NOMO-1 (cell line): ENCODE data around the gene POLR2H.
A peak's percentile ranks its signal among the peaks of the same experiment; 100 is the strongest.
"Not testable (repeated sequence)": the region's sequence is repeated elsewhere in the genome, so short reads cannot be mapped to it uniquely, and the experiment has no call there.

Experiments
- DNase-seq, 2 experiments: peaks; one replicate each; lab custom pipeline; 2025; ENCODE audit not compliant: unreplicated experiment in 2 of 2; lab: John Stamatoyannopoulos, UW

The POLR2H gene

DNA sequence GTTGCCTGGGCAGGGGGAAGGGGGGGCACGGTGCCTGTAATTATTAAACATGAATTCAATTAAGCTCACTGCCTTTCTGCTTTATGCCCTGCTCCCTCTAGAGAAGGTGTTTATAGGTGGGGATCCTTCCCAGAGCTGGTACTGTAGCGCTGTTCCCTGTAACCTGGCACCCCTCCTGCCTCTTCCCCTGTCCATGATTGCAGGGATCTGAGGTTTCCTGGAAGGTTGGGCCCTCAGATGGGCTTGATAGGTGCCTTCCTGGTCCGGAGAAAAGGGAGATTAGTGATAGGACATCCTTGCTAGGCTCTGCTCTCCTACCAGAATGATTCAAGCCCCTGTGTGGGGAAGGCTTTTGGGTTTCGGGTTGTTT is 26.2 kb upstream of the POLR2H start:
- no peak for DNase-seq

- peak; percentile 61 to 79 for DNase-seq
Observed at GRCh38 chr3:184335661-184336546, 25.6 kb upstream of the POLR2H start.

DNA sequence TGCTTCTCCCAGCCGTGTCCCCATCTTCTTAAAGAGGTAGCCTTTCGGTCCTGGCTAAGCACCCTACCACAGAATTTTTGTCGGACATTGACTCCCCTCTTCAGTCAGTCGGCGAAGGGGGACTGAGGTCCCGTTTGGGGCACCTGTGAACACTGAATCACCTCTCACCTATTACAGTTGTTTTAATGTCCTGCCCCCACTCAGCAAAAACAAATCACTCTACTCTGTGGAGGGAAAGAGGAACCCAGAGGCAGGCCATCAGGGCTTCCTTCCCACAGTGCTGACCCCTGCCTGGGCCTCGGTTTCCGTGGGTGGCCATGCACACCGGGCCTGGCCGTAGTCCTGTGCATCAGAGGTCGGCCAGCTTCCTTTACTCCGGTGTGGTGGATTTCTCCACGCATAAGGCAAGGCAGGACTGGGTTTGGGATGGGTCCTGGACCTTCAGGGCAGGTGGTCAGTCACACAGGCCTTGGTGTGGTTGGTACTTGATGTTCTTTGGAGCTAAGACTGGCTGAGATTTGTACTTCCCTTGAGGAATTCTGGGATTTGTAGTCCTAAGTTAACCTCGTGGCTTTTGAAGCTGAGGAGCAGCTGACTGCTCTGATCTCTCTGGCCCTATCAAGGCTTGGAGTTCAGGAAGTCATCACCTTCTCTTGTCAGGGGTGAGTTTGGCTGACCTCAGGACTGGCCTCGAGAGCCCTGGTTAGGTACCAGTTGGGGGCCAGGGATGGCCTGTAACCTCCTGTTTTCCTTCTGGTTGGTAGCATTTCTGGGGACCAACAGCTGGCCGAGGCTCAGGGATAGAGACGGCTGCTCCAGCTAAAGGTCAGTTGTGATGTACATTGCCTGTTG is 24.7 kb upstream of the POLR2H start:
- peak in 1 of 2 experiments; percentile 36 for DNase-seq

DNA sequence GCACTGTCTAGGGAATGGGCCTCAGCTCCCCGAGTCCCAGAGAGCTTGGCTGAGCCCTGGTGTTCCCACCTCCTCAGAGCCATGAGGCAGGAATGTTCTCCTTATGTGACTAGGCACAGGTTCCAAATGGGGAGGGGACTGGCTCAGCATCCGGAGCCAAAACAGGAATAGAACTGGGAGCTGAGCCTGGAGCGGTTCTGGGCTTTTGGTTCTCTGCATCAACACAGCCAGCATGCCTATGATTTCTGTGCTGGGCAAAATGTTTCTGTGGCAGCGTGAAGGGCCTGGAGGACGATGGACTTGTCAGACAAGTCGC is 24.2 kb upstream of the POLR2H start, which contains the start of gene FAM131A:
Gene FAM131A (plus strand): TSS at position 202 of the 316 bp plus-strand sequence. CDS start 31 bp downstream, at position 233.
- DNase-seq, result no peak

DNA sequence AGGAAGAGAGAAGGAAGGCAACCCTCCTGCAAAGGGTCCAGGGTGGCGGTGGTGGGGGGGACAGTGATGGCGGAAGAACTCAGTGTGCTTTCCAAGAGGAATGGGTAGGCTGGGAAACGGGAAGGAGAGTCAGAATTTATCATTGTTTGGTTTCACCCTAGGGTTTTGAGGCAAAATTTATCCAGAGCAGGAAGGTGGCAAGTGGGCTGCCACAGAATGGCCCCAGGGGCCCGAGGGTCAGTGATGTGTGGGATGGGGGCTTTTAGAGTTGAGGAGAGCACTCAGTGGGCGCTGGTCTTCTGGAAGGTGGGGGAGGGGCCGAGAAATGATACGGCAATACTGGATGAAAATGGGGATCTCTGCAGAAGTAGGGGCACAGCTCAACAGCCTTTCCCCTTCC is 23.5 kb upstream of the POLR2H start:
- DNase-seq, result no peak

- DNase-seq, result no peak
Observed at GRCh38 chr3:184338511-184338945, 23.0 kb upstream of the POLR2H start.

DNA sequence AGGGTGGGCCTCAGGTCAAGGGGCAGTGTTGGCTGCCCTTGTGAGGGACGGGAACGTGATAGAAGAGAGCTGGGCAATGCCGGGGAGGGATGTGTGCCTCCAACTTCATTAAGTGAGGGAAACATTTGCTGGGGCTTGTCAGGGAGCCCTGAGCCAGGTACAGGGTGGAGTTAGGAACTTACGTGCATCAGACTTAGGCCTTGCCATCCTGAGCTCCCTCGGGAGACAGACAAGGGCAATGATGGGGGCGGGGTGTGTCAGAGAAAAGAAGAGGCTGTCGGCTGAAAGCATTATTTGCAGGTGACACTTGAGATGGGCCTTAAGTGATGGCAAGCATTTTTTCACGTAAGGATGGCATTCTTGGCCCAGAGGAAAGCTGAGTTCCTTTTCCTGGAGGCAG is 22.5 kb upstream of the POLR2H start:
- DNase-seq, result no peak

GRCh38 chr3:184339451-184340135 is 21.9 kb upstream of the POLR2H start:
- not testable (repeated sequence) for DNase-seq

DNA sequence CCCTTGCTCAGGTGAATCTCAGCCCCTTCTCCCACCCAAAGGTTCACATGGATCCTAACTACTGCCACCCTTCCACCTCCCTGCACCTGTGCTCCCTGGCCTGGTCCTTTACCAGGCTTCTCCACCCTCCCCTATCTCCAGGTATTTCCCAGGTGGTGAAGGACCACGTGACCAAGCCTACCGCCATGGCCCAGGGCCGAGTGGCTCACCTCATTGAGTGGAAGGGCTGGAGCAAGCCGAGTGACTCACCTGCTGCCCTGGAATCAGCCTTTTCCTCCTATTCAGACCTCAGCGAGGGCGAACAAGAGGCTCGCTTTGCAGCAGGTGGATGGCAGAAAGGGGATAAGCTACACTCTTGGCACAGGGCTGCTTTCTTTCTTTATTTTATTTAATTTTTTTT is 19.6 kb upstream of the POLR2H start:
- DNase-seq, result no peak

DNA sequence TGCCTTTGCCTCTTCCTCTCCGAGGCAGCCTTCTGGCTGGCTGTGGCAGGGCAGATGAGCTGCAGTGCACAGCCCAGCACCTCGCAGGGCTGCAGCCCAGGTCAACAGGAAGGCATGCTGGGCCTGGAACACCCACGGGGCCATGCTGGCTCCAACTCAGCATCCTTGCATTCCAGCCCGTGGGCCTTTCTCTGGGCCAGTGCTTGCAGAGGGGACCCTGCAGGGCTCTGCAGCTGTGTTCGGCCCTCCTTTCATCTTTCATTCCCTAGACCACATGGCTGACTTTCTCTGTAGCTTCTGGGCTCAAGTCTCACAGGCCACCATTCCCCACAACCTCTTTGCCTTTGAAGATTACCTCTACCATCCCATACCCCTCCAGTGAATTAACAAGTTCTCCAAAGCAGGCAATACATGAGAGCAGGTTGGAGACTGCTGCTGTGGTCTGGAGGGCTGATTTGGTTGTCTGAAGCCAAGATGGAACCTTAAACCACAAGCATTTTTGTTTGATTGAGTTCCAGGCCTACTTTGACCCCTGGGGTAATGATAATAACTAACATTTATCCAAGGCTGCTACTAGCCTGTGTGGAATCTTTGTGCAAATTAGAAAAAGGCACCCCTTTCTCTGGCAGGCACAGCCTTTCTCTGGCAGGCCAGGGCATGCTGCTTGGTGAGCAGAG is 18.2 kb upstream of the POLR2H start:
- DNase-seq, result no peak

DNA sequence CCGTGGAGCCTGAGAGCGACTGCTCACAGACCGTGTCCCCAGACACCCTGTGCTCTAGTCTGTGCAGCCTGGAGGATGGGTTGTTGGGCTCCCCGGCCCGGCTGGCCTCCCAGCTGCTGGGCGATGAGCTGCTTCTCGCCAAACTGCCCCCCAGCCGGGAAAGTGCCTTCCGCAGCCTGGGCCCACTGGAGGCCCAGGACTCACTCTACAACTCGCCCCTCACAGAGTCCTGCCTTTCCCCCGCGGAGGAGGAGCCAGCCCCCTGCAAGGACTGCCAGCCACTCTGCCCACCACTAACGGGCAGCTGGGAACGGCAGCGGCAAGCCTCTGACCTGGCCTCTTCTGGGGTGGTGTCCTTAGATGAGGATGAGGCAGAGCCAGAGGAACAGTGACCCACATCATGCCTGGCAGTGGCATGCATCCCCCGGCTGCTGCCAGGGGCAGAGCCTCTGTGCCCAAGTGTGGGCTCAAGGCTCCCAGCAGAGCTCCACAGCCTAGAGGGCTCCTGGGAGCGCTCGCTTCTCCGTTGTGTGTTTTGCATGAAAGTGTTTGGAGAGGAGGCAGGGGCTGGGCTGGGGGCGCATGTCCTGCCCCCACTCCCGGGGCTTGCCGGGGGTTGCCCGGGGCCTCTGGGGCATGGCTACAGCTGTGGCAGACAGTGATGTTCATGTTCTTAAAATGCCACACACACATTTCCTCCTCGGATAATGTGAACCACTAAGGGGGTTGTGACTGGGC is 16.8 kb upstream of the POLR2H start:
- DNase-seq, result no peak

DNA sequence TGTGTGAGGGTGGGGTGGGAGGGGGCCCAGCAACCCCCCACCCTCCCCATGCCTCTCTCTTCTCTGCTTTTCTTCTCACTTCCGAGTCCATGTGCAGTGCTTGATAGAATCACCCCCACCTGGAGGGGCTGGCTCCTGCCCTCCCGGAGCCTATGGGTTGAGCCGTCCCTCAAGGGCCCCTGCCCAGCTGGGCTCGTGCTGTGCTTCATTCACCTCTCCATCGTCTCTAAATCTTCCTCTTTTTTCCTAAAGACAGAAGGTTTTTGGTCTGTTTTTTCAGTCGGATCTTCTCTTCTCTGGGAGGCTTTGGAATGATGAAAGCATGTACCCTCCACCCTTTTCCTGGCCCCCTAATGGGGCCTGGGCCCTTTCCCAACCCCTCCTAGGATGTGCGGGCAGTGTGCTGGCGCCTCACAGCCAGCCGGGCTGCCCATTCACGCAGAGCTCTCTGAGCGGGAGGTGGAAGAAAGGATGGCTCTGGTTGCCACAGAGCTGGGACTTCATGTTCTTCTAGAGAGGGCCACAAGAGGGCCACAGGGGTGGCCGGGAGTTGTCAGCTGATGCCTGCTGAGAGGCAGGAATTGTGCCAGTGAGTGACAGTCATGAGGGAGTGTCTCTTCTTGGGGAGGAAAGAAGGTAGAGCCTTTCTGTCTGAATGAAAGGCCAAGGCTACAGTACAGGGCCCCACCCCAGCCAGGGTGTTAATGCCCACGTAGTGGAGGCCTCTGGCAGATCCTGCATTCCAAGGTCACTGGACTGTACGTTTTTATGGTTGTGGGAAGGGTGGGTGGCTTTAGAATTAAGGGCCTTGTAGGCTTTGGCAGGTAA is 16.0 kb upstream of the POLR2H start:
- peak; percentile 7 to 30 for DNase-seq

- DNase-seq, result no peak
Observed at GRCh38 chr3:184346480-184347190, 14.9 kb upstream of the POLR2H start.

- DNase-seq, result no peak
Observed at GRCh38 chr3:184347321-184348056, 14.0 kb upstream of the POLR2H start.

GRCh38 chr3:184348057-184348382 is 13.5 kb upstream of the POLR2H start:
- no peak for DNase-seq

- DNase-seq, result no peak
Observed at GRCh38 chr3:184349563-184350470, 11.7 kb upstream of the POLR2H start.

DNA sequence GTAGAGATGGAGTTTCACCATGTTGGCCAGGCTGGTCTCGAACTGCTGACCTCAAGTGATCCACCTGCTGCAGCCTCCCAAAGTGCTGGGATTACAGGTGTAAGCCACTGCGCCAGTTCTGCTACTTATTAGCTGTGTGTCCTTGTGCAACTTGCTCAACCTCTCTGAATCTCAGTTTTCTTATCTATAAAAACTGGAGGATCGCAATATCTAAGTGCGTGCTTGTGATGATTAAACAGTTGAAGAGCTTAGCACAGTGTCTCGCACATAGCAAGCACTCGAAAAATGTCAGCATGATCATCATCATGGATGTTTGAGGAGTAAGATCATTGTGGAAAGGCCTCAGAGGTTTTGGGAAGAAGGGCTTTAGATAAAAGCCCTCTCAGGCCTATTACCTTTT is 10.9 kb upstream of the POLR2H start:
- DNase-seq, result no peak
